Neural cell (in vitro differentiated cells): ENCODE results near the gene FBXO8. TPM values are rescaled to one million over a fixed set of nuclear protein-coding genes. Genes with fewer than 3 reads are reported as not detected.

Experiments
- H2AFZ ChIP-seq: fragments of 200-600, 300-800 bp; sonication (generic), shearing (Covaris generic); 2 replicates; pipeline ENCODE4 v1.6.0; 2014; ENCODE audit warnings: low read depth, mild to moderate bottlenecking, antibody characterized with exemption, low read length, moderate library complexity
- H3F3A ChIP-seq: fragments of 200-600 bp; shearing (Covaris generic); 2 replicates; pipeline ENCODE4 v1.6.1; 2016; ENCODE audit warnings: mild to moderate bottlenecking, moderate library complexity, mixed read lengths, antibody characterized with exemption, low read length; ENCODE audit not compliant: insufficient read depth, poor library complexity, severe bottlenecking
- H3K27ac ChIP-seq: fragments of 200-600, 300-800 bp; sonication (generic), shearing (Covaris generic); 2 replicates; pipeline ENCODE4 v1.5.1; 2014; ENCODE audit warnings: mild to moderate bottlenecking, low read length, moderate library complexity
- H3K27me3 ChIP-seq: fragments of 300-800, 200-600 bp; sonication (generic), shearing (Covaris generic); 2 replicates; pipeline ENCODE4 v1.6.0; 2014; ENCODE audit warnings: mild to moderate bottlenecking, low read depth, low read length, moderate library complexity; ENCODE audit not compliant: insufficient read depth
- H3K36me3 ChIP-seq: fragments of 300-800, 200-600 bp; sonication (generic), shearing (Covaris generic); 2 replicates; pipeline ENCODE4 v1.5.1; 2014; ENCODE audit warnings: mild to moderate bottlenecking, antibody characterized with exemption, low read length, moderate library complexity; ENCODE audit not compliant: insufficient read depth
- H3K4me2 ChIP-seq: fragments of 300-800, 200-600 bp; sonication (generic), shearing (Covaris generic); 2 replicates; pipeline ENCODE4 v1.6.0; 2014; ENCODE audit warnings: mild to moderate bottlenecking, low read length
- H3K4me3 ChIP-seq: fragments of 300-800, 200-600 bp; sonication (generic), shearing (Covaris generic); 2 replicates; pipeline ENCODE4 v1.5.1; 2014; ENCODE audit warnings: mild to moderate bottlenecking, low read length, moderate library complexity
- H3K79me2 ChIP-seq: fragments of 200-600 bp; shearing (Covaris generic); replicated peaks from 2 replicates; pipeline ENCODE4 v1.6.0; 2014; ENCODE audit warnings: mild to moderate bottlenecking, low read length, moderate library complexity; ENCODE audit not compliant: insufficient read depth
- H3K9ac ChIP-seq: fragments of 300-800, 200-600 bp; sonication (generic), shearing (Covaris generic); 2 replicates; pipeline ENCODE4 v1.6.1; 2016; ENCODE audit warnings: mild to moderate bottlenecking, low read length, mixed read lengths
- H3K9me2 ChIP-seq: fragments of 200-600 bp; shearing (Covaris generic); 2 replicates; pipeline ENCODE4 v1.6.1; 2016; ENCODE audit warnings: mild to moderate bottlenecking, low read length, mixed read lengths; ENCODE audit not compliant: insufficient read depth
- H3K9me3 ChIP-seq: fragments of 200-600, 300-800 bp; sonication (generic), shearing (Covaris generic); 2 replicates; pipeline ENCODE4 v1.6.1; 2016; ENCODE audit warnings: mild to moderate bottlenecking, mixed run types, low read length, moderate library complexity, mixed read lengths
- H4K20me1 ChIP-seq: fragments of 200-600 bp; shearing (Covaris generic); 2 replicates; pipeline ENCODE4 v1.6.1; 2016; ENCODE audit warnings: mild to moderate bottlenecking, mixed run types; ENCODE audit not compliant: insufficient read depth
- EP300 ChIP-seq: fragments of 450-650 bp; conservative IDR thresholded peaks from 2 replicates; pipeline ENCODE4 v1.6.1; 2014; ENCODE audit warnings: antibody characterized with exemption, mild to moderate bottlenecking, moderate library complexity; ENCODE audit not compliant: poor library complexity, severe bottlenecking
- EZH2 ChIP-seq: fragments of 200-600, 300-800 bp; shearing (Covaris generic), sonication (generic); IDR thresholded peaks from 2 replicates; pipeline ENCODE4 v1.6.1; 2014; ENCODE audit warnings: antibody characterized with exemption, low read length, borderline replicate concordance, mild to moderate bottlenecking; ENCODE audit not compliant: insufficient read depth, poor library complexity, severe bottlenecking
- MXI1 ChIP-seq: fragments of 450-650 bp; conservative IDR thresholded peaks from 2 replicates; pipeline ENCODE4 v1.6.1; 2014; ENCODE audit warnings: antibody characterized with exemption, mild to moderate bottlenecking; ENCODE audit not compliant: poor library complexity, severe bottlenecking
- POLR2AphosphoS5 ChIP-seq: IDR thresholded peaks from 2 replicates; pipeline ENCODE4 v1.6.1; 2012
- RAD21 ChIP-seq: fragments of 450-650 bp; conservative IDR thresholded peaks from 2 replicates; pipeline ENCODE4 v1.6.1; 2014; ENCODE audit warnings: antibody characterized with exemption, mild to moderate bottlenecking, moderate library complexity
- SMC3 ChIP-seq: fragments of 450-650 bp; conservative IDR thresholded peaks from 2 replicates; pipeline ENCODE4 v1.6.1; 2014; ENCODE audit warnings: antibody characterized with exemption, mild to moderate bottlenecking, moderate library complexity; ENCODE audit not compliant: poor library complexity
- TAF1 ChIP-seq: IDR thresholded peaks from 2 replicates; pipeline ENCODE4 v1.6.1; 2012; ENCODE audit warnings: low read depth
- polyA plus RNA-seq: library from polyadenylated mRNA; depleted of rRNA; stranded (reverse); fragments of >200 nt; gene quantifications from 2 replicates; pipeline ENCODE4 v1.2.3, GENCODE V29; 2014
- TF ChIP-seq, protein P1 (sequence below): fragments of 450-650 bp; IDR thresholded peaks from 2 replicates; pipeline ENCODE4 v1.5.1; 2014; ENCODE audit warnings: antibody characterized with exemption, mild to moderate bottlenecking, moderate library complexity; ENCODE audit not compliant: poor library complexity, severe bottlenecking
- TF ChIP-seq, protein P2 (sequence below): IDR thresholded peaks from 2 replicates; pipeline ENCODE4 v1.6.1; 2012; ENCODE audit warnings: borderline replicate concordance

FBXO8 gene
- polyA plus RNA-seq, 1 donor from 2014 or later: 29.3 TPM

DNA sequence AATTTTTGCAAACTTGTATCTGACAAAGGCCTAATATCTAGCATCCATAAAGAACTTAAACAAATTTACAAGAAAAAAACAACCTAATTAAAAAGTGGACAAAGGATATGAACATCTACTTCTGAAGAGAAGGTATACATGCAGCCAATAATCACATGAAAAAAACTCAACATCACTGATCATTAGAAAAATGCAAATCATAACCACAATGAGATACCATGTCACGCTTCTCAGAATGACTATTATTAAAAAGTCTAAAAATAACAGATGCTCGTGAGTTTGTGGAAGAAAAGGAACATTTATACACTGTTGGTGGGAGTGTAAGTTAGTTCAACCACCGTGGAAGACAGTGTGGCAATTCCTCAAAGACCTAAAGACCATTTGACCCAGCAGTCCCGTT is 24.2 kb upstream of the FBXO8 start:
- Histone ChIP-seq H3K4me3 (no peak overlapping the region), H3K27me3 (no peaks in the 10 kb centered on the region), H4K20me1 (no peaks in the 10 kb centered on the region), H3K36me3 (no peaks in the 10 kb centered on the region), H3K9me3 (no peaks in the 10 kb centered on the region), H3F3A (no peaks in the 10 kb centered on the region), H2AFZ (no peak overlapping the region), H3K9ac (no peak overlapping the region), H3K79me2 (no peaks in the 10 kb centered on the region), H3K27ac (no peak overlapping the region), H3K4me2 (no peak overlapping the region), H3K9me2 (no peaks in the 10 kb centered on the region)
- TF ChIP-seq SMC3 (no peak), EZH2 (no peak), TAF1 (no peak), POLR2AphosphoS5 (no peak), EP300 (no peak), RAD21 (no peak), MXI1 (no peak)
- TF ChIP-seq, protein P1, sequence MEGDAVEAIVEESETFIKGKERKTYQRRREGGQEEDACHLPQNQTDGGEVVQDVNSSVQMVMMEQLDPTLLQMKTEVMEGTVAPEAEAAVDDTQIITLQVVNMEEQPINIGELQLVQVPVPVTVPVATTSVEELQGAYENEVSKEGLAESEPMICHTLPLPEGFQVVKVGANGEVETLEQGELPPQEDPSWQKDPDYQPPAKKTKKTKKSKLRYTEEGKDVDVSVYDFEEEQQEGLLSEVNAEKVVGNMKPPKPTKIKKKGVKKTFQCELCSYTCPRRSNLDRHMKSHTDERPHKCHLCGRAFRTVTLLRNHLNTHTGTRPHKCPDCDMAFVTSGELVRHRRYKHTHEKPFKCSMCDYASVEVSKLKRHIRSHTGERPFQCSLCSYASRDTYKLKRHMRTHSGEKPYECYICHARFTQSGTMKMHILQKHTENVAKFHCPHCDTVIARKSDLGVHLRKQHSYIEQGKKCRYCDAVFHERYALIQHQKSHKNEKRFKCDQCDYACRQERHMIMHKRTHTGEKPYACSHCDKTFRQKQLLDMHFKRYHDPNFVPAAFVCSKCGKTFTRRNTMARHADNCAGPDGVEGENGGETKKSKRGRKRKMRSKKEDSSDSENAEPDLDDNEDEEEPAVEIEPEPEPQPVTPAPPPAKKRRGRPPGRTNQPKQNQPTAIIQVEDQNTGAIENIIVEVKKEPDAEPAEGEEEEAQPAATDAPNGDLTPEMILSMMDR: no peak
- TF ChIP-seq, protein P2, sequence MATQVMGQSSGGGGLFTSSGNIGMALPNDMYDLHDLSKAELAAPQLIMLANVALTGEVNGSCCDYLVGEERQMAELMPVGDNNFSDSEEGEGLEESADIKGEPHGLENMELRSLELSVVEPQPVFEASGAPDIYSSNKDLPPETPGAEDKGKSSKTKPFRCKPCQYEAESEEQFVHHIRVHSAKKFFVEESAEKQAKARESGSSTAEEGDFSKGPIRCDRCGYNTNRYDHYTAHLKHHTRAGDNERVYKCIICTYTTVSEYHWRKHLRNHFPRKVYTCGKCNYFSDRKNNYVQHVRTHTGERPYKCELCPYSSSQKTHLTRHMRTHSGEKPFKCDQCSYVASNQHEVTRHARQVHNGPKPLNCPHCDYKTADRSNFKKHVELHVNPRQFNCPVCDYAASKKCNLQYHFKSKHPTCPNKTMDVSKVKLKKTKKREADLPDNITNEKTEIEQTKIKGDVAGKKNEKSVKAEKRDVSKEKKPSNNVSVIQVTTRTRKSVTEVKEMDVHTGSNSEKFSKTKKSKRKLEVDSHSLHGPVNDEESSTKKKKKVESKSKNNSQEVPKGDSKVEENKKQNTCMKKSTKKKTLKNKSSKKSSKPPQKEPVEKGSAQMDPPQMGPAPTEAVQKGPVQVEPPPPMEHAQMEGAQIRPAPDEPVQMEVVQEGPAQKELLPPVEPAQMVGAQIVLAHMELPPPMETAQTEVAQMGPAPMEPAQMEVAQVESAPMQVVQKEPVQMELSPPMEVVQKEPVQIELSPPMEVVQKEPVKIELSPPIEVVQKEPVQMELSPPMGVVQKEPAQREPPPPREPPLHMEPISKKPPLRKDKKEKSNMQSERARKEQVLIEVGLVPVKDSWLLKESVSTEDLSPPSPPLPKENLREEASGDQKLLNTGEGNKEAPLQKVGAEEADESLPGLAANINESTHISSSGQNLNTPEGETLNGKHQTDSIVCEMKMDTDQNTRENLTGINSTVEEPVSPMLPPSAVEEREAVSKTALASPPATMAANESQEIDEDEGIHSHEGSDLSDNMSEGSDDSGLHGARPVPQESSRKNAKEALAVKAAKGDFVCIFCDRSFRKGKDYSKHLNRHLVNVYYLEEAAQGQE: no peak

DNA sequence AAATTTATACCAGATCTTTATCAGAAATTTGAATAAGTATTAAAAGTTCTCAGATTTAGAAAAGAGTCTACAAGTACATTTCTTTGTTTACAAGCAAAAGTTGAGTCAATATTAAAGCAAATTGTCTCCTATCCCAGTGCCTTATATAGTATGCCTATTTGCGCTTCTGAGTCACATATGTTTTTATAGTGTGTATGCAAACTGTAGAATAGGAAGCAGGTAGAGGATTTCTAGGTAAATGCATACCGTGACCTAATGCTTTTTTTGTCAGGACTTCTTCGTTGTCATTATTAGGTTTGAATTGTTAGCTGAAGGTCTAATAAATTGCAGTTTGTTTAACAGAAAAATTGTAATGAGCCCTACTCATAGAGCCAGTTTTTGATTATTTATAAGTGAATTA is 22.5 kb upstream of the FBXO8 start:
- no peaks in the 10 kb centered on the region for H3K27me3 ChIP-seq
- H3K36me3 ChIP-seq: no peaks in the 10 kb centered on the region
- H3K9me2 ChIP-seq: no peaks in the 10 kb centered on the region
- TF ChIP-seq EP300 (no peak), TAF1 (no peak), EZH2 (no peak)
- TF ChIP-seq, protein P1: no peak
- H4K20me1 ChIP-seq: no peaks in the 10 kb centered on the region
- no peaks in the 10 kb centered on the region for H3F3A ChIP-seq
- H3K27ac ChIP-seq: no peak overlapping the region
- H3K4me2 ChIP-seq: no peak overlapping the region
- no peak overlapping the region for H3K4me3 ChIP-seq
- H3K79me2 ChIP-seq: no peaks in the 10 kb centered on the region
- H2AFZ ChIP-seq: no peak overlapping the region
- no peaks in the 10 kb centered on the region for H3K9me3 ChIP-seq
- no peak overlapping the region for H3K9ac ChIP-seq
